ENCODE data around the gene AGPAT1. TPM values are rescaled to one million over a fixed set of nuclear protein-coding genes. Genes with fewer than 3 reads are reported as not detected.

Gene AGPAT1
- polyA plus RNA-seq, 1 of the 3 experiments (the other 2 are of a cell fraction), result 118 TPM

DNA sequence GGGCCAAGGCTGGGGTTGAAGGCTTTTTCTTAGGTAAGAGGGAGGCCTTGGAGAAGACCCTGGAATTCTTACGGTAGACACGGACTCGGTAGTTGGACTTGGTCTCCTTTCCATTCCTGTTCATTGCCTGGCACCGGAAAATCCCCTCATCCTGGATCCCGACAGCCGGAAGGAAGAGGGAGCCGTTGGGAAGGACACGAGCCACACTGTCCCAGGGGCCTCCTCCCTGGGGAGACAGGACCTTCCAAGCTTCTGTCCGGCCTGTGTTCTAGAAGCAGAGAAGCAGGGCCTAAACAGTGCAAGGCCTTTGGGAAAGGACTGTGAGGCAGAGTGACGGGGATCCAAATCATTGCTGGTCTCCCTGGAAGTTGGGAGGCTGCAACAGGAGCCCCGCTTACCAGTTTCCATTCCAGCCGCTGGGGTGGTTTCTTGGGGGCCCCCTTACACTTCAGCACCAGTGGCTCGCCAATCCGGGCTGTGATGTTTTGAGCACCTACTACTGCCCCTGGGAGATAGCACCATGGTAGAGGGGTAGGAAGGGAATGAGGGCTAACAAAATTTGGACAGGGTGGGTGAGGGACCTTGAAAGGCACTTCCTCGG, 7.7 kb upstream of the AGPAT1 start:
- no peak overlapping the region for H2AFZ ChIP-seq (ENCODE audit: low read depth)
- peaks cover 20% of the 10 kb centered on the region for H3F3A ChIP-seq (replicated peaks; ENCODE audit: insufficient read depth)
- 97% methylated on average over 14 of the region's 15 CpGs for WGBS (ENCODE audit: low lambda C conversion rate)
- H3K9ac ChIP-seq, result no peak overlapping the region
- no peak overlapping the region for H3K4me2 ChIP-seq
- H3K9me2 ChIP-seq, result no peaks in the 10 kb centered on the region
- no peaks in the 10 kb centered on the region for H3K9me3 ChIP-seq
- peaks cover 20% of the 10 kb centered on the region for H3K79me2 ChIP-seq (ENCODE audit: insufficient read depth)
- ChIA-PET CTCF (no interaction called here), POLR2A (no interaction called here)
- peak; percentile 7 for DNase-seq
- H3K27ac ChIP-seq (ENCODE audit: low read depth in 2 of 2, low read length in 1 of 2), result no peak overlapping the region
- H3K27me3 ChIP-seq (ENCODE audit: insufficient read depth), result no peaks in the 10 kb centered on the region
- peaks cover 4 to 15% of the 10 kb centered on the region in 2 experiments; a peak in 2 of 4 replicates for H3K4me1 ChIP-seq (ENCODE audit: control insufficient read depth in 1 of 2, insufficient read depth in 2 of 2, low read depth in 1 of 2, low read length in 1 of 2)
- H3K4me3 ChIP-seq (ENCODE audit: low read depth in 2 of 2, low read length in 1 of 2), result no peak overlapping the region
- no peaks in the 10 kb centered on the region for H4K20me1 ChIP-seq (ENCODE audit: insufficient read depth)
- no peak for TF ChIP-seq NRF1 (IDR thresholded peaks at IDR 0.05; ENCODE audit: low read depth, low read length)
- no peak for TF ChIP-seq EP300 (IDR thresholded peaks at IDR 0.05; ENCODE audit: borderline replicate concordance in 1 of 2, low read depth in 1 of 2, low read length in 1 of 2)
- TF ChIP-seq TEAD4 (IDR thresholded peaks at IDR 0.05; ENCODE audit: borderline replicate concordance, insufficient read depth), result no peak
- TF ChIP-seq GATA2 (CRISPR knock-in tag; IDR thresholded peaks at IDR 0.05), result no peak
- TF ChIP-seq GABPA (IDR thresholded peaks at IDR 0.05; ENCODE audit: low read depth), result no peak
- TF ChIP-seq, protein P1, sequence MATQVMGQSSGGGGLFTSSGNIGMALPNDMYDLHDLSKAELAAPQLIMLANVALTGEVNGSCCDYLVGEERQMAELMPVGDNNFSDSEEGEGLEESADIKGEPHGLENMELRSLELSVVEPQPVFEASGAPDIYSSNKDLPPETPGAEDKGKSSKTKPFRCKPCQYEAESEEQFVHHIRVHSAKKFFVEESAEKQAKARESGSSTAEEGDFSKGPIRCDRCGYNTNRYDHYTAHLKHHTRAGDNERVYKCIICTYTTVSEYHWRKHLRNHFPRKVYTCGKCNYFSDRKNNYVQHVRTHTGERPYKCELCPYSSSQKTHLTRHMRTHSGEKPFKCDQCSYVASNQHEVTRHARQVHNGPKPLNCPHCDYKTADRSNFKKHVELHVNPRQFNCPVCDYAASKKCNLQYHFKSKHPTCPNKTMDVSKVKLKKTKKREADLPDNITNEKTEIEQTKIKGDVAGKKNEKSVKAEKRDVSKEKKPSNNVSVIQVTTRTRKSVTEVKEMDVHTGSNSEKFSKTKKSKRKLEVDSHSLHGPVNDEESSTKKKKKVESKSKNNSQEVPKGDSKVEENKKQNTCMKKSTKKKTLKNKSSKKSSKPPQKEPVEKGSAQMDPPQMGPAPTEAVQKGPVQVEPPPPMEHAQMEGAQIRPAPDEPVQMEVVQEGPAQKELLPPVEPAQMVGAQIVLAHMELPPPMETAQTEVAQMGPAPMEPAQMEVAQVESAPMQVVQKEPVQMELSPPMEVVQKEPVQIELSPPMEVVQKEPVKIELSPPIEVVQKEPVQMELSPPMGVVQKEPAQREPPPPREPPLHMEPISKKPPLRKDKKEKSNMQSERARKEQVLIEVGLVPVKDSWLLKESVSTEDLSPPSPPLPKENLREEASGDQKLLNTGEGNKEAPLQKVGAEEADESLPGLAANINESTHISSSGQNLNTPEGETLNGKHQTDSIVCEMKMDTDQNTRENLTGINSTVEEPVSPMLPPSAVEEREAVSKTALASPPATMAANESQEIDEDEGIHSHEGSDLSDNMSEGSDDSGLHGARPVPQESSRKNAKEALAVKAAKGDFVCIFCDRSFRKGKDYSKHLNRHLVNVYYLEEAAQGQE (IDR thresholded peaks at IDR 0.05; ENCODE audit: low read depth, low read length), result no peak
- peaks cover 17 to 43% of the 10 kb centered on the region in 2 experiments for H3K36me3 ChIP-seq (replicated peaks in 1 of 2; ENCODE audit: control insufficient read depth in 1 of 2, insufficient read depth in 2 of 2, low read length in 1 of 2)

DNA sequence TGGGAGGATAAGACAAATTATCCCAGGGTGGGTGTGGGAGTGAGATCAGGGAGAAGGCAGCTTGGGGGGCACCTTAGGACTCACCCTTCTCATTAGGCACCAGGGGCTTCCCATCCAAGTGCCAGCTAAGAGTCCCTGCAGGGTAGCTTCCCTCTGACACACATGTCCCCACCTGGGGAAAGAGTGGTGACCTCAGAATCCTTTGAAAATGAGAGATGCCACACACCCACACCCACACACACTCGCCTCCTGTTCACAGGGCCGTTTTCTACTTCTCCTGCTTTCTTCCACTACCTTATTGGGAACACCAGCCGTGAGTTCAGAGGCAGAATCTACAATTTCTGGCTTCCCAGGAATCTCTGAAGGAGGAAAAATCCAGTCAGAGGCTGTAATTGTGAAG, 7.1 kb upstream of the AGPAT1 start:
- no peak overlapping the region for H3K4me2 ChIP-seq
- 94% methylated on average over 3 of the region's 3 CpGs for WGBS (ENCODE audit: low lambda C conversion rate)
- H3K9me3 ChIP-seq, result no peaks in the 10 kb centered on the region
- H3K36me3 ChIP-seq (replicated peaks in 1 of 2; ENCODE audit: control insufficient read depth in 1 of 2, insufficient read depth in 2 of 2, low read length in 1 of 2), result peaks cover 17 to 43% of the 10 kb centered on the region in 2 experiments
- no peak overlapping the region for H3K4me3 ChIP-seq (ENCODE audit: low read depth in 2 of 2, low read length in 1 of 2)
- peaks cover 20% of the 10 kb centered on the region for H3F3A ChIP-seq (replicated peaks; ENCODE audit: insufficient read depth)
- no peaks in the 10 kb centered on the region for H4K20me1 ChIP-seq (ENCODE audit: insufficient read depth)
- peaks cover 17% of the 10 kb centered on the region; the same call in 1 of the 2 replicates for H3K79me2 ChIP-seq (ENCODE audit: insufficient read depth)
- no peaks in the 10 kb centered on the region for H3K9me2 ChIP-seq
- H2AFZ ChIP-seq (ENCODE audit: low read depth), result no peak overlapping the region
- POLR2A ChIA-PET, result no interaction called here
- DNase-seq, result no peak
- H3K27me3 ChIP-seq (ENCODE audit: insufficient read depth), result no peaks in the 10 kb centered on the region
- TF ChIP-seq RXRA (IDR thresholded peaks at IDR 0.05; ENCODE audit: borderline replicate concordance, low read depth) (no peak), RFX5 (IDR thresholded peaks at IDR 0.05; ENCODE audit: low read length) (no peak), PBX3 (IDR thresholded peaks at IDR 0.05) (no peak), ELF1 (IDR thresholded peaks at IDR 0.05) (no peak), SIN3A (IDR thresholded peaks at IDR 0.05; ENCODE audit: borderline replicate concordance, low read depth, low read length) (no peak), FOXJ3 (CRISPR knock-in tag; IDR thresholded peaks at IDR 0.05) (no peak), GABPA (IDR thresholded peaks at IDR 0.05; ENCODE audit: low read depth) (no peak), FOXM1 (IDR thresholded peaks at IDR 0.05; ENCODE audit: low read depth) (no peak), ZBTB33 (IDR thresholded peaks at IDR 0.05; ENCODE audit: borderline replicate concordance, low read depth) (no peak), IRF3 (IDR thresholded peaks at IDR 0.05; ENCODE audit: low read depth, low read length) (no peak)
- peaks cover 4 to 12% of the 10 kb centered on the region in 2 experiments; a peak in 2 of 4 replicates for H3K4me1 ChIP-seq (ENCODE audit: control insufficient read depth in 1 of 2, insufficient read depth in 2 of 2, low read depth in 1 of 2, low read length in 1 of 2)
- no peak overlapping the region for H3K9ac ChIP-seq
- CTCF ChIA-PET, result interaction anchor here (1.4 kb wide), 1 partner anchor 11 kb away, joined by 4 read pairs; no protein-coding TSS in a partner anchor
- H3K27ac ChIP-seq (ENCODE audit: low read depth in 2 of 2, low read length in 1 of 2), result no peak overlapping the region

Measured in SK-N-SH (cell line).